HepG2 (cell line): ENCODE measurements around the gene SH3D19. TPM values are rescaled to one million over a fixed set of nuclear protein-coding genes. Genes with fewer than 3 reads are reported as not detected.

ENCODE experiments used
- ATF2 ChIP-seq: sonication (generic); formaldehyde crosslinking; IDR thresholded peaks from 2 replicates; pipeline ENCODE4 v1.4.0; 2020; ENCODE audit warnings: missing genetic modification reagents
- CAMTA2 ChIP-seq: sonication (generic); formaldehyde crosslinking; IDR thresholded peaks from 2 replicates; pipeline ENCODE4 v1.4.0; 2020; ENCODE audit warnings: mild to moderate bottlenecking, missing genetic modification reagents, borderline replicate concordance
- CSRNP1 ChIP-seq: sonication (generic); formaldehyde crosslinking; IDR thresholded peaks from 2 replicates; pipeline ENCODE4 v1.8.1; 2023; ENCODE audit warnings: mild to moderate bottlenecking, missing genetic modification reagents
- FIP1L1 ChIP-seq: fragments of 200-400 bp; formaldehyde crosslinking; IDR thresholded peaks from 2 replicates; pipeline ENCODE4 v1.6.1; 2018; ENCODE audit warnings: low read depth, mild to moderate bottlenecking, low read length, moderate library complexity, borderline replicate concordance; ENCODE audit not compliant: insufficient read depth
- FOXA3 ChIP-seq: IDR thresholded peaks from 2 replicates; pipeline ENCODE4 v1.6.1; 2016; ENCODE audit warnings: missing genetic modification reagents, missing compliant biosample characterization
- FOXP1 ChIP-seq, 2 experiments: fragments of 450-650 bp in 1 of 2; IDR thresholded peaks; 2 replicates each; pipeline ENCODE4 v1.6.1; 2017 to 2018; ENCODE audit warnings: antibody characterized with exemption in 1 of 2
- HNF4A ChIP-seq: sonication (generic); formaldehyde crosslinking; IDR thresholded peaks from 2 replicates; pipeline ENCODE4 v1.4.0; 2020; ENCODE audit warnings: missing genetic modification reagents
- JUN ChIP-seq: sonication (generic); formaldehyde crosslinking; IDR thresholded peaks from 2 replicates; pipeline ENCODE4 v1.4.0; 2020; ENCODE audit warnings: mild to moderate bottlenecking, missing genetic modification reagents
- JUND ChIP-seq: sonication (generic); formaldehyde crosslinking; IDR thresholded peaks from 2 replicates; pipeline ENCODE4 v1.8.0; 2022; ENCODE audit warnings: mild to moderate bottlenecking, missing genetic modification reagents
- KMT2A ChIP-seq: sonication (generic); formaldehyde crosslinking; IDR thresholded peaks from 2 replicates; pipeline ENCODE4 v1.4.0; 2020; ENCODE audit warnings: missing genetic modification reagents
- SOX13 ChIP-seq, 3 experiments: fragments of 450-650 bp in 1 of 3; sonication (generic) in 1 of 3; formaldehyde crosslinking in 1 of 3; IDR thresholded peaks in 2 of 3; conservative IDR thresholded peaks in 1 of 3; 2 replicates each; pipeline versions ENCODE4 v1.5.0 to v1.6.1; 2016 to 2020; ENCODE audit warnings: antibody characterized with exemption in 1 of 3, mild to moderate bottlenecking in 1 of 3, missing compliant biosample characterization in 1 of 3, missing genetic modification reagents in 1 of 3, moderate library complexity in 1 of 3
- SP140L ChIP-seq: sonication (generic); formaldehyde crosslinking; IDR thresholded peaks from 2 replicates; pipeline ENCODE4 v1.4.0; 2020; ENCODE audit warnings: missing genetic modification reagents, borderline replicate concordance
- THRA ChIP-seq: sonication (generic); formaldehyde crosslinking; IDR thresholded peaks from 2 replicates; pipeline ENCODE4 v1.4.0; 2020; ENCODE audit warnings: missing genetic modification reagents, borderline replicate concordance
- YY1 ChIP-seq: IDR thresholded peaks from 2 replicates; pipeline ENCODE4 v1.6.1; 2011; ENCODE audit warnings: low read length, low read depth, moderate library complexity, mild to moderate bottlenecking; ENCODE audit not compliant: insufficient read depth, insufficient replicate concordance
- ZMAT3 ChIP-seq: sonication (generic); formaldehyde crosslinking; conservative IDR thresholded peaks from 2 replicates; pipeline ENCODE4 v1.7.0; 2021; ENCODE audit warnings: missing genetic modification reagents
- ZNF253 ChIP-seq: sonication (generic); formaldehyde crosslinking; IDR thresholded peaks from 2 replicates; pipeline ENCODE4 v1.8.0; 2022; ENCODE audit warnings: mild to moderate bottlenecking, missing genetic modification reagents, borderline replicate concordance
- ZNF343 ChIP-seq: sonication (generic); formaldehyde crosslinking; IDR thresholded peaks from 2 replicates; pipeline ENCODE4 v1.4.0; 2020; ENCODE audit warnings: mild to moderate bottlenecking, missing genetic modification reagents
- ZNF362 ChIP-seq: sonication (generic); formaldehyde crosslinking; IDR thresholded peaks from 2 replicates; pipeline ENCODE4 v1.4.0; 2020; ENCODE audit warnings: missing genetic modification reagents, mild to moderate bottlenecking, borderline replicate concordance
- ZNF430 ChIP-seq: sonication (generic); formaldehyde crosslinking; IDR thresholded peaks from 2 replicates; pipeline ENCODE4 v1.9.0; 2021; ENCODE audit warnings: mild to moderate bottlenecking, missing genetic modification reagents
- ZNF616 ChIP-seq: sonication (generic); formaldehyde crosslinking; IDR thresholded peaks from 2 replicates; pipeline ENCODE4 v1.5.0; 2020; ENCODE audit warnings: low read depth, mild to moderate bottlenecking, missing genetic modification reagents
- polyA plus RNA-seq, 8 experiments: library from polyadenylated mRNA; depleted of rRNA in 3 of 8; stranded (reverse) in 7 of 8; unstranded in 1 of 8; fragments of >200 nt; fragmentation: Illumina TruSeq in 4 of 8; extraction: Trizol in 4 of 8; gene quantifications; 2 replicates each; pipeline versions ENCODE4 v1.2.1 to v1.2.3, GENCODE V29; 2011 to 2016; ENCODE audit warnings: low read depth in 4 of 8, missing spikeins in 1 of 8, mixed read lengths in 1 of 8; ENCODE audit not compliant: insufficient read depth in 1 of 8
- total RNA-seq, 5 experiments: library from RNA; depleted of rRNA; stranded (reverse); fragments of >200 nt; fragmentation: Illumina TruSeq; extraction: Trizol; gene quantifications; 2 replicates each; pipeline ENCODE4 v1.2.3, GENCODE V29; 2016; ENCODE audit warnings: low read depth in 1 of 5

Gene SH3D19
- total and polyA plus RNA-seq, 2 of the 13 experiments (the other 11 are each of a cell fraction or from before 2014, with no cell fraction given) = 31.2 to 38.0 TPM

GRCh38 chr4:151324752-151325110 is 674 bp downstream of the SH3D19 start (continued):
- peak; percentile 74; the same call in 1 of the 2 replicates for TF ChIP-seq THRA (CRISPR knock-in tag)
- TF ChIP-seq JUND (CRISPR knock-in tag) = peak; percentile 98
- TF ChIP-seq FOXA3 (CRISPR knock-in tag) = peak; percentile 73
- no peak for TF ChIP-seq CSRNP1 (CRISPR knock-in tag)
- no peak for TF ChIP-seq FOXP1 (IDR thresholded peaks at IDR 0.05)
- TF ChIP-seq FOXP1 (CRISPR knock-in tag; IDR thresholded peaks at IDR 0.05) = peak; percentile 81
- 0 out of 2 replicates have a peak, but pooled peaks have one; percentile 54 for TF ChIP-seq ZNF253
- TF ChIP-seq JUN = peak; percentile 91; the same call in 1 of the 2 replicates
- TF ChIP-seq ZMAT3 (CRISPR knock-in tag) = peak; percentile 88
- peak; percentile 71 for TF ChIP-seq YY1
- peak; percentile 93 for TF ChIP-seq HNF4A (CRISPR knock-in tag)
- peak; percentile 57; the same call in 1 of the 2 replicates for TF ChIP-seq SOX13 (IDR thresholded peaks at IDR 0.05)
- peak in 1 of 2 experiments; percentile 77; a peak in 1 of 4 replicates for TF ChIP-seq SOX13 (CRISPR knock-in tag; conservative IDR thresholded peaks at IDR 0.05 in 1 of 2, IDR thresholded peaks at IDR 0.05 in 1 of 2)
- peak; percentile 80; the same call in 1 of the 2 replicates for TF ChIP-seq ATF2
- TF ChIP-seq SP140L (CRISPR knock-in tag) = no peak
- 0 out of 2 replicates have a peak, but pooled peaks have one; percentile 14 for TF ChIP-seq ZNF430 (CRISPR knock-in tag)
- TF ChIP-seq ZNF343 = peak; percentile 44; the same call in 1 of the 2 replicates
- peak; percentile 48; the same call in 1 of the 2 replicates for TF ChIP-seq ZNF362 (CRISPR knock-in tag)
- TF ChIP-seq CAMTA2 = no peak
- no peak for TF ChIP-seq ZNF616
- TF ChIP-seq KMT2A = 0 out of 2 replicates have a peak, but pooled peaks have one; percentile 62
- TF ChIP-seq FIP1L1 = 0 out of 2 replicates have a peak, but pooled peaks have one; percentile 39
